ENCODE data around the gene PRKCB. TPM values are rescaled to one million over a fixed set of nuclear protein-coding genes. Genes with fewer than 3 reads are reported as not detected.

PRKCB gene
- total and polyA plus RNA-seq, 12 donors, result 0.30 to 8.8 (median 1.1) TPM

DNA sequence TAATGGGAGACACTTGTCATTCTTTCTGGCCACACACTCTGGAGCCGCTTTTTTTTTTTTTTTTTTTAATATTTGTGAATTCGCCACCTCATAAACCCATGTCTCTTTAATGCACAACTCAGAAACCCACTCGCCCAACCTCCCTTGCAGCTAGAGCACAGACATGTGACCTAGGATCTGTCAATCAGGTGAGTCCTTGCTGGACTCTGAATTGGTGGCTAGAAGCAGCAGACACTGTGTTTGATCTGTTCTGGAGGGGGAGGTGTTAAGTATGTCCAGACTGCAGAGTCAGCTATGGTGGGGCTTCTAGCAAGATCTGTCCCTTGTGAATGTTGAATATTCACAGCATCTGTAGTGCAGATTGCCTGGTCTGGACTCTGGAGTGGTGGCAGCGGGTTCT is 112.1 kb downstream of the PRKCB start:
- H3K36me3 ChIP-seq, result no peaks in the 10 kb centered on the region
- peaks cover 0 to 46% (median 0%) of the 10 kb centered on the region in 9 donors for H3K4me1 ChIP-seq
- WGBS, 2 donors, result 86 to 89% methylated on average over 4 of the region's 4 CpGs
- intact Hi-C loops (cut with DNase I), result loop anchor here in 1 of 10 donors (10.0 kb wide), 1 partner anchor 63 kb away; no protein-coding TSS in a partner anchor
- DNase-seq (no peak), ATAC-seq (no peak)
- peaks cover 0 to 12% (median 0%) of the 10 kb centered on the region in 7 donors for H3K27me3 ChIP-seq
- no peak for TF ChIP-seq CTCF (IDR thresholded peaks at IDR 0.05)
- no peaks in the 10 kb centered on the region for H3K9me3 ChIP-seq
- H3K4me3 ChIP-seq, result no peak overlapping the region
- peak overlapping the region in 1 of 10 donors; percentile 29 for H3K27ac ChIP-seq

GRCh38 chr16:23948949-23949411 is 113.2 kb downstream of the PRKCB start:
- Histone ChIP-seq H3K27ac (peak overlapping the region in 1 of 10 donors; percentile 78), H3K4me3 (no peak overlapping the region), H3K36me3 (no peaks in the 10 kb centered on the region), H3K4me1 (peaks cover 0 to 48% (median 0%) of the 10 kb centered on the region in 9 donors), H3K27me3 (peaks cover 0 to 24% (median 9%) of the 10 kb centered on the region in 7 donors), H3K9me3 (no peaks in the 10 kb centered on the region)
- no peak for DNase-seq
- TF ChIP-seq CTCF (IDR thresholded peaks at IDR 0.05), result no peak
- ATAC-seq, result peak in 1 of 8 donors; percentile 37
- WGBS, 2 donors, result 77 to 80% methylated on average over 11 of the region's 11 CpGs
- intact Hi-C loops (cut with DNase I), result loop anchor here in 1 of 10 donors (10.0 kb wide), 1 partner anchor 64 kb away; no protein-coding TSS in a partner anchor

- intact Hi-C loops (cut with DNase I), result loop anchor here in 1 of 10 donors (10.0 kb wide), 1 partner anchor 65 kb away; no protein-coding TSS in a partner anchor
- H3K27ac ChIP-seq, result peak overlapping the region in 1 of 10 donors; percentile 78
- WGBS, 2 donors, result 67 to 70% methylated on average over 5 of the region's 5 CpGs
- peaks cover 0 to 48% (median 0%) of the 10 kb centered on the region in 9 donors for H3K4me1 ChIP-seq
- peak in 3 of 8 donors; percentile 35 to 58 (median 54) for ATAC-seq
- DNase-seq, result peak in 1 of 2 donors; percentile 37
- peaks cover 0 to 32% (median 14%) of the 10 kb centered on the region in 7 donors for H3K27me3 ChIP-seq
- H3K4me3 ChIP-seq, result no peak overlapping the region
- H3K9me3 ChIP-seq, result no peaks in the 10 kb centered on the region
- no peaks in the 10 kb centered on the region for H3K36me3 ChIP-seq
- TF ChIP-seq CTCF (IDR thresholded peaks at IDR 0.05), result no peak
Observed at GRCh38 chr16:23949630-23950290, 114.0 kb downstream of the PRKCB start.

DNA sequence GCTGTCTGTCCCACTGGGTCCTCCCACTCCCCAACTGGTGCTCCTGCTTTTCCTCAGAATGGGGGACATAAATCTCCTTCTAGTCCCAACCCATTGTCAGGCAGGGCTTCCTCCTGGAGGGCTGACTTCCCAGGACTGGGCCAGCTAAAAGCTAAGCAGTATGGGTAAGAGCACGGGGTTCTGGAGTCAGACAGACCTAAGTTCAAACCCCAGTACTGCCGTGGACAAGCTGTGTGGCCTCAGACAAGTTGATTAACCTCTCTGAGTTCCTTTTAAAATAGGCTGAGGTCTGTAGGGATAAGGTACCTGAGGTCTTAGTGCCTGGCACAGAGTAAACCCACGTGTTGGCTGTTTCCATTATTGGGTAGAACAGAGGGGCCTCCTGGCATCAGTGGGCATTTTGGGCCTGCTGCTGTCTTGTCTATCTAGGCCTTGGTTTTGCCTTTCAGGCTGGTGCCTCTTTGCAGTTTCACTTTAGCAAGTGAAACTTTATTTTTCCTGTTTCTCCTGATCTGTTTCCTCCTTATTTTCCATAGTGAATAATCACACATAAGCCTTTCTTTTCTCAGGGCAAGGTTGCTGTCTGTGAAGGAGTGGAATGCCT is 114.6 kb downstream of the PRKCB start:
- Histone ChIP-seq H3K4me3 (no peak overlapping the region), H3K4me1 (peaks cover 0 to 48% (median 0%) of the 10 kb centered on the region in 9 donors), H3K27ac (peak overlapping the region in 1 of 10 donors; percentile 78), H3K36me3 (no peaks in the 10 kb centered on the region), H3K9me3 (no peaks in the 10 kb centered on the region), H3K27me3 (peaks cover 0 to 34% (median 14%) of the 10 kb centered on the region in 7 donors)
- ATAC-seq (no peak), DNase-seq (no peak)
- TF ChIP-seq CTCF (IDR thresholded peaks at IDR 0.05), result no peak
- intact Hi-C loops (cut with DNase I), result no loop called here
- 55 to 64% methylated on average over 3 of the region's 3 CpGs for WGBS, 2 donors
